PC-3 (cell line): ENCODE data around the gene SYNPO.

Source experiments
- EZH2 ChIP-seq: fragments of 300-600 bp; sonication (generic); IDR thresholded peaks from one replicate; pipeline ENCODE4 v1.6.1; 2017; ENCODE audit warnings: antibody characterized with exemption, mild to moderate bottlenecking, low read length; ENCODE audit not compliant: unreplicated experiment
- TF ChIP-seq, protein P1 (sequence below): fragments of 300-600 bp; sonication (generic); conservative IDR thresholded peaks from 2 replicates; pipeline ENCODE4 v1.5.1; 2017; ENCODE audit warnings: antibody characterized with exemption, low read depth, mild to moderate bottlenecking, low read length

DNA sequence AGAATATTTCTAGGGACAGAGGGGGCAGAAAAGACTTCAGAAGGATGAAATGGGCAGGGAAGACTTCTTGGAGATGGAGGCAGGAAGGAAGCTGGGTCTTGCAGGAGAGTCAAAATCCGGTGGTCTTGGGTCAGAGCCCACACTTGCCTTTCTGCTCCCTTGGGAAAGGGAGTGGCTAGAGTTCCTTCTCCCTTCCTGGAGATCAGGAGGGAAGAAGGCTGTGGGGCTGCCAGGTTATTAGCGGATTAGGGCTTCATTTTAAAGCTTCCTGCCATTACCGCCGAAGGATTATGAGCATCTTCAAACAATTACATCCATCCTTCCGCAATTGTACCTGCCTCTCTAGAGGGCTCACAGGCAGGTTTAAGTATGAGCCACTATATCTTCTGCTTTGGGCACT, 19.2 kb upstream of the SYNPO start:
- TF ChIP-seq, protein P1, sequence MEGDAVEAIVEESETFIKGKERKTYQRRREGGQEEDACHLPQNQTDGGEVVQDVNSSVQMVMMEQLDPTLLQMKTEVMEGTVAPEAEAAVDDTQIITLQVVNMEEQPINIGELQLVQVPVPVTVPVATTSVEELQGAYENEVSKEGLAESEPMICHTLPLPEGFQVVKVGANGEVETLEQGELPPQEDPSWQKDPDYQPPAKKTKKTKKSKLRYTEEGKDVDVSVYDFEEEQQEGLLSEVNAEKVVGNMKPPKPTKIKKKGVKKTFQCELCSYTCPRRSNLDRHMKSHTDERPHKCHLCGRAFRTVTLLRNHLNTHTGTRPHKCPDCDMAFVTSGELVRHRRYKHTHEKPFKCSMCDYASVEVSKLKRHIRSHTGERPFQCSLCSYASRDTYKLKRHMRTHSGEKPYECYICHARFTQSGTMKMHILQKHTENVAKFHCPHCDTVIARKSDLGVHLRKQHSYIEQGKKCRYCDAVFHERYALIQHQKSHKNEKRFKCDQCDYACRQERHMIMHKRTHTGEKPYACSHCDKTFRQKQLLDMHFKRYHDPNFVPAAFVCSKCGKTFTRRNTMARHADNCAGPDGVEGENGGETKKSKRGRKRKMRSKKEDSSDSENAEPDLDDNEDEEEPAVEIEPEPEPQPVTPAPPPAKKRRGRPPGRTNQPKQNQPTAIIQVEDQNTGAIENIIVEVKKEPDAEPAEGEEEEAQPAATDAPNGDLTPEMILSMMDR, result no peak
- TF ChIP-seq EZH2, result no peak
